ENCODE measurements around the gene ENO4.

The ENO4 gene

DNA sequence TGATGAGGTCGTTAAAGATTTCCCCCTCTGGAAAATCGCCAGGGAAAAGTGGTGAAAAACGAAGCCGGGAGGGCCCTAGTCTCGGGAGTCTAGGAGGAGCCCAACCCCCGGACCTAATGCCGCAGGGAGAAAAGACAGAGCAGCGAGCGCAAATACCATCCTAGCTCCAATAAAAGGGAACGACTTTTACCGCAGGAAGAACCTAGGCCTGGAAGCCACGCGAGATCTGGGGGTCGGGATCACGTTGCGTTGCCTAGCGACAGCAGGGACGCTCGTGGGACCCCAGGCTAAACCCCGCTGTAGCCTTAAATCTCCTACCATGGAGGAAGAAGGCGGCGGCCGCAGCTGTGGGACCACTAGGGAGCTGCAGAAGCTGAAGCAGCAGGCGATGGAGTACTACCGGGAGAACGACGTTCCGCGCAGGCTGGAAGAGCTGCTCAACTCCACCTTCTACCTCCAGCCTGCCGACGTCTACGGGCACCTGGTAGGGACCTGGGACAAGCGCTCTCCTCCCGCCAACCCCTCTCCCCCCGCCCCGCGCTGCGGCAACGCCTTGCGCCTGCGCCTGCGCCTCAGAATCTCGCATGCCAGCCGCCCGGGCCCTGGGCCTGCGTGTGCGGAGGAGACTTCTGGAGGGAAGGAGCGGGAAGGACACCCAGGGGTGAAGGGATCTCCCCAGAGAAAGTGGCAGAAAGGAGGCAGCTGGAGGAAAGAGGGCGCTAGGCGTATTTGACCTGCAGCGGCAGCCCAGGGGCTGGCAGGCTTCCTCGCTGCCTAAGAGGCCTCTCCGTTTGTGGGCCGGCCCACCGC lies at the start of gene ENO4:
Gene ENO4 (plus strand): TSS at position 252 of the 810 bp plus-strand sequence. CDS start 68 bp downstream, at position 320.
- DNase-seq (ENCODE audit: low read depth in 2 of 2): no peak

DNA sequence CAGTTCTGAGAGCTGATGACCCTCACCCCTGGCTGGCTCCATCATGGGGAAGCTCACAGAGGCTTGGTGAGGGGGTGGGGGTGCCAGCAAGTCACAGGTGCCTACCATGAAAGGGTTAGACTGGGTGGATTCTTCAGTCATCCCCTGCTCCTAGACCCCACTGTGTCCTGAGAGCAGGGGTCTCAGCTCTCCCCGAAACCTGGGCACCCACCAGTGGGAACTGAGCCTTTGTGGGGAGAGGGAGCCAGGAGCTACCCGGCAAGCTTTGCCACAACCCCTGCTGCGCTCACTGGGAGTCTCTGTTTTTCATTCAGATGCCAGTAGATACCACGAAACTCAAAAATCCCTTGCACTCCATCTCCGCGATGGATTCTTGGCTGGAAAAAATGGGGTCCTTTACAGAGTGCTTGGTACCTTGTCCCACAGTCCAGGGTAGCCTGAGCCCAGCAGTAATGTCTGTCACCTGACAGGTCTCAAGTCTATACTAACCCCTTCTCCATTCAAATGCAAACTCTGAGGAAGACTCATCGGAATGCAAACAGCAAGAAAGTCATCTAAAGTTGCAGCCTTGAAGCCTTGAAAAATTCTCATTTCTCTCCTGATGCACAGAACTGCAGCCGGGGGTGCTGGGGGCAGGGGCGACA lies 48.9 kb upstream of the ENO4 start:
- DNase-seq (ENCODE audit: low read depth in 2 of 2): no peak

DNA sequence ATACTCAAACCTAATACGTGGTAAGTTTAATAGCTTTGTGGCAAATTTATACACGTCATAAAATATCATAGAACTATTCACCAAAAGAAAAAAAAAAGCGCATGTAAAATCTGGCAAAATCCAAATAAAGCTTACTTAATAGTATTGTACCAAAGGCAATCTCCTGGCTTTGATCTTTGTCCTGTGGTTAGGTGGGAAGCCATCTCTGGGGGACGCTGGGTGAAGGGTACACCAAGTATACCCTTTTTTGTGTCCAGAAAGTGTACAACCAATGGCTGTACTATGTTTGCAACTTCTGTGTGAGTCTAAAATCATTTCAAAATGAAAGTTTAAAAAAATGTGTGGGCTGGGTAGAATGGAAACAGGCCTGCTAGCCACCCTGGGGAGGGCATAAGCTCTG lies 47.6 kb upstream of the ENO4 start:
- DNase-seq (ENCODE audit: low read depth in 2 of 2): no peak

DNA sequence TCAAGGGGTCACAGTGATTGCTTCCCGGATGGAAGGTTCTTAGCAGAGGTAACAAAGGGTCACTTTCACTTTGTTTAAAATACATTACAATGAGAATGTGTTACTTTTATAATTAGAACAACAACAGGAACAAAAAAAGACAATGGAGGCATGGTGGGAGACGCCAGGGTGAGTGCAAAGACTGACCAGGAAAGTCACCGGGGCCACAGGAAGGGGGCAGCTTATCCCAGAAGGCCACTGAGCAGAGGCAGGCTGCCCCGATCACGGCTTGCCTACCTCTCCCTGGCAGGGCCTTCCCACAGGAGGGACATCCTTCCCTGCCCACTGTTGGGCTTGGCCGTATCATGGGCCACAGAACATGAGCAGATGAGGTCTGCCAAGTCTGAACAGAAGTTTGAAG lies 46.8 kb upstream of the ENO4 start:
- DNase-seq (ENCODE audit: low read depth in 2 of 2): no peak

- no peak for DNase-seq (ENCODE audit: low read depth in 2 of 2)
Measured at GRCh38 chr10:116802876-116803275, 46.4 kb upstream of the ENO4 start.

DNA sequence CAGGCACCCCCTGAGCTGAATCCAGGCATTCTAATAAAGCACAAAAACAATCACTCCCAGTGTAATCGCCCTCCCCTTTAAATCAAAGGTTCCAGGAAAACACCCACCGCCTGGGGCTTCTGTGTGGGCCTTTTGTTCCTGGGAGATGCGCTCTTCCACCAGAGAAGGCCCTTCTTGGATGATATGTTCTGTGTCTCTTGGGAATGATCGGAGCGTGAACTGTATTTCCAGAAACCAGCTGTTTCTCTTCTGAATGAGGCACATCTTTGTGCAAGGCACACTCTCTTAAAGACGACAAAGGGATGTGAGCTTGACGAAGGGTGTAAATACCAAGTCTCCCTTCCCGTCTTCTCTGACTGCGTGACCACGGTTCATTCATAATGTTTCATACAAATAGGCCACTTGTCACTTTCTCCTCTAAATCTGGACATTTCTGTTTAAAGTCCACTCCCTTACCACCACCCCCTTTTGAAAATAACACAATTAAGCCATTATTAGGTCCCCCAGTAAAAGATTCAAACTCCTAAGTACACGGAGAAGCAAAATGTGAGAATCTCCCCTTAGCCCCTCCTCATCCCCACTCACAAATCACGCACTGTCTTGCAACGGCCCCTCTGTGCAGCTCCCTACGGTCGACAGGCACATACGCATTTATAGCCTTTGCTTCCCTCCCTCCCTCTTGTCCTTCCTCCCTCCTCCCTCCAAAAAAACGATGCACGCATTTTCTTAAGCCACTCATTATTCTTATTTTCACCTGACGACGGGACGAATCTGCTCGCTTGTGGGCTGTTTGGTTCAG lies 45.6 kb upstream of the ENO4 start:
- DNase-seq (ENCODE audit: low read depth in 2 of 2): no peak

GRCh38 chr10:116808706-116809105 lies 40.6 kb upstream of the ENO4 start:
- no peak for DNase-seq (ENCODE audit: low read depth in 2 of 2)

GRCh38 chr10:116809483-116810119 lies 39.7 kb upstream of the ENO4 start:
- DNase-seq (ENCODE audit: low read depth in 2 of 2): no peak

GRCh38 chr10:116810120-116810500 lies 39.2 kb upstream of the ENO4 start:
- no peak for DNase-seq (ENCODE audit: low read depth in 2 of 2)

- no peak for DNase-seq (ENCODE audit: low read depth in 2 of 2)
Measured at GRCh38 chr10:116810895-116811294, 38.4 kb upstream of the ENO4 start.

- no peak for DNase-seq (ENCODE audit: low read depth in 2 of 2)
Measured at GRCh38 chr10:116811691-116812090, 37.6 kb upstream of the ENO4 start.

GRCh38 chr10:116815641-116816415 lies 33.5 kb upstream of the ENO4 start:
- DNase-seq (ENCODE audit: low read depth in 2 of 2): no peak

DNA sequence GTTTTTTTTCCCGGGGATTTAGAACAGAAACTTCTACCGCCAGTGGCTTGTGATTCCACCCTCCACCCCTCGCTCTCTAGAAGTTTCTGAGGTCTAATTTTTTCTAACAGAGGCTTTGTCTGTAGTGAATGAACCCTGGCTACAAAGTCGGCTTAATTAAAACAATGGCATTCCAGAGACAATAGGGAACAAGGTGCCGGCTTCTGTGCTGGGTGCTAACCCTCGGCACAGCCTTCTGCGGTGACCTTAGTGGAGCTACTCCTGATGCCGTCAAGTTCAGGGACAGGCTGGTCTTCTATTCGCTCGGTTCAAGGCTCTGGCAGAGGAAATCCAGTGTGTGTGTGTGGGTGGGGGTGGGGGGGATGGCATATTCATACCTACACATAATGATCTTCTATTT lies 32.1 kb upstream of the ENO4 start:
- no peak for DNase-seq (ENCODE audit: low read depth in 2 of 2)

GRCh38 chr10:116817780-116818343 lies 31.4 kb upstream of the ENO4 start:
- DNase-seq (ENCODE audit: low read depth in 2 of 2): no peak

GRCh38 chr10:116819999-116820677 lies 29.2 kb upstream of the ENO4 start:
- no peak for DNase-seq (ENCODE audit: low read depth in 2 of 2)

DNA sequence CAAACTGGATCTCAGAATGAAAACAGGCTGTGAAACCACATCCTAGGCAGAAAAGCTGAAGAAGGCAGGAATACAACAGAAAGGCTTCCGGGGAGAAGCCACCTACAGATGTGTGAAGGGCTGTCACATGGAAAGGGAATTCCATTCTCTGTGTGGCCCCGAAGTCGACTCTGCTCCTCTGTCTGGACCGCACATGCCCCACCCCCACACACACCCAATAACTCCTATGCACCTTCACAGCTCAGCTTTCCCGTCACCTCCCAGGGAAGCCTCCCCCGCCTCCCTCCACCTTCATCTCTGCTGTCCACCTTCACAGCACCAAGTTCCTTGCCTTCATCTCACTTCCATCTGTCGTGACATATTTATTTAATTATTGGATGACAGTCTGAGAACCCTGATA lies 23.4 kb upstream of the ENO4 start:
- DNase-seq (ENCODE audit: low read depth in 2 of 2): no peak

- DNase-seq (ENCODE audit: low read depth in 2 of 2): no peak
Measured at GRCh38 chr10:116826803-116827202, 22.5 kb upstream of the ENO4 start.

DNA sequence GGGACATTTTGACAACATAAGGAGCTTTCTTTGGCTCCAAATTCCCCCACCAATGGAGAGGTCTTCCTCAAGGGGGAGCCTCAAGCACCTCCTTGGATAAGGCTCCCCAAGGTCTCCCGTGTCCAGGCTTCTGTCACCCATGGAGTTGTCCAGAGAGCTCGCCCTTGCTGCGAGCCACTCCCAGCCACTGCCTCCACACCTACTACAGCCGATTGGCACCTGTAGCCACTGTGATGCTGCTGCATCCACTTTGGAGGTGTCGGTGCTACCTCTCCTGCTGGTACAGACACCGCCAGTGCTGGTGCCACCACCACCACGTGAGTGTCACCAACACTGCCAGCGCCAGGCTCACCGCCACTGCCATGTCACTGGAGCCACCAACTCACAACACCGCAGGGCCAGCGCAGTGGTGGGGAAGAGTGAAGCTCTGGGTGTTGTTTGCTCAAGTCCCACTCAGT lies 22.1 kb upstream of the ENO4 start:
- DNase-seq (ENCODE audit: low read depth in 2 of 2): no peak

DNA sequence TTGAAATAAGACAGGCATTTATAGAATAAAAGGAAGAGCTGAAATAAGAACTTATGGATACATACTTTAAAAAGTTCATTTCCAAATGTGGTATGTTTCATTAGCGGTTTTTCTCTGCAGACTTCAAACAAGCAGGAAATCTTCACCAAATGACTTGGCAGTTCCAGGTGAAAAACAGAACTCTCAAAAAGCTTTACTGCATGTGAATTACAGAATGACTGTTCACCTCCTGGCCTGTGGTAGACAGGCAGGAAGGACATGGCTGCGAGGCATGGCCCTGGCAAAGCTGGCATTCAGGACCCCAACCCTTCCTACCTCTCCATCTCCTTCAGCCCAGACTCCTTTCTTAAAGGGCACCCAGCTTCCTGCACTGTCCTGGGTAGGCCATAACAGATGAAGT lies 21.2 kb upstream of the ENO4 start:
- DNase-seq (ENCODE audit: low read depth in 2 of 2): no peak

DNA sequence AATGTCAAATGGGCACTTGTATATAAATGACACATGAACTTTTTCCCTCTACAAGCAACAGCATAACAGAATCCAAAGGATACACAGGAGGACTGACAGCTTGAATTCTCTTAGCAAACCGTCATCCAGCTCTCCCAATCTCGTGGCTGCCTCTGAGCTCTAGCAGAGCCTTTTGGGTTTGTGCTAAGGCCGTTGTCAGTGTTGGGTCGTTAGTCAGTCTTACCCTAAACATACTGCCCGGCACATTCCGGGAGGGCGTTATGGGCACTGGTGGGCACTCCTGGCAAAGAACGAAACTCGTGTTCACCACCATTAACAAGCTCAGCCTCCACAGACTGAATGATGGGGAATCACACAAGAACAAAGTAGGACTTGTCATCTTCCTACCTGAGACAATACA lies 19.6 kb upstream of the ENO4 start:
- DNase-seq (ENCODE audit: low read depth in 2 of 2): no peak

Data from stimulated activated CD8-positive, alpha-beta memory T cell treated with anti-CD3 and anti-CD28 coated beads, Interleukin-15, amount 100 ng/mL, for 48 hours (primary cell).